Fibroblast of pulmonary artery (primary cell): ENCODE data around the gene LPIN1.

ENCODE experiments used
- DNase-seq: peaks from one replicate; pipeline ENCODE4 v3.0.0-alpha.2; 2010; ENCODE audit warnings: low read depth
- H3K4me3 ChIP-seq: replicated peaks from 2 replicates; pipeline ENCODE4 v1.5.1; 2011; ENCODE audit warnings: low read depth, mild to moderate bottlenecking, control low read depth, low read length, moderate library complexity
- CTCF ChIP-seq: IDR thresholded peaks from 2 replicates; pipeline ENCODE4 v1.5.1; 2011; ENCODE audit warnings: mild to moderate bottlenecking, control low read depth, low read length, inconsistent platforms; ENCODE audit errors: missing control alignments

Gene LPIN1

GRCh38 chr2:11876889-11877288 is 130.5 kb downstream of the LPIN1 start:
- H3K4me3 ChIP-seq, result no peak overlapping the region
- TF ChIP-seq CTCF, result no peak
- DNase-seq, result no peak
